Islet of Langerhans (tissue), 1 donor: ENCODE data around the gene HYAL3.

ENCODE experiments used
- FAIRE-seq: peaks from one replicate; lab custom pipeline; 2011; peaks lifted over from hg19 to GRCh38; lab: Jason Lieb, UNC

Gene HYAL3

GRCh38 chr3:50327943-50328691 lies 28.9 kb upstream of the HYAL3 start, which contains the start of gene TUSC2:
Gene TUSC2, minus strand, starts transcription at chr3:50328223. Its CDS starts 124 bp downstream, at chr3:50328099.
- FAIRE-seq = peak; percentile 79

GRCh38 chr3:50327129-50327528 lies 27.9 kb upstream of the HYAL3 start:
- FAIRE-seq = no peak

GRCh38 chr3:50326182-50326541 lies 27.0 kb upstream of the HYAL3 start:
- no peak for FAIRE-seq

GRCh38 chr3:50325497-50326181 lies 26.4 kb upstream of the HYAL3 start:
- no peak for FAIRE-seq

GRCh38 chr3:50325113-50325480 lies 25.9 kb upstream of the HYAL3 start:
- FAIRE-seq = no peak

GRCh38 chr3:50324351-50325112 lies 25.3 kb upstream of the HYAL3 start:
- FAIRE-seq = no peak

GRCh38 chr3:50323614-50324199 lies 24.5 kb upstream of the HYAL3 start:
- FAIRE-seq = no peak

GRCh38 chr3:50323092-50323600 lies 23.9 kb upstream of the HYAL3 start:
- FAIRE-seq = no peak

- FAIRE-seq = no peak
These were observed 23.3 kb upstream of the HYAL3 start, which contains the start of gene HYAL2 for GRCh38 chr3:50322386-50323091. Gene HYAL2, minus strand, starts transcription at chr3:50322745. Its CDS starts 2,256 bp downstream, at chr3:50320489.

GRCh38 chr3:50322115-50322385 lies 22.8 kb upstream of the HYAL3 start:
- no peak for FAIRE-seq

- FAIRE-seq = no peak
These were observed 22.3 kb upstream of the HYAL3 start for GRCh38 chr3:50321336-50322114.

- FAIRE-seq = no peak
These were observed 21.7 kb upstream of the HYAL3 start for GRCh38 chr3:50320853-50321335.

GRCh38 chr3:50319894-50320625 lies 20.9 kb upstream of the HYAL3 start:
- FAIRE-seq = no peak

- no peak for FAIRE-seq
These were observed 20.1 kb upstream of the HYAL3 start for GRCh38 chr3:50319181-50319893.

GRCh38 chr3:50318615-50319014 lies 19.4 kb upstream of the HYAL3 start:
- FAIRE-seq = no peak

GRCh38 chr3:50318163-50318562 lies 19.0 kb upstream of the HYAL3 start:
- no peak for FAIRE-seq

- FAIRE-seq = no peak
These were observed 18.1 kb upstream of the HYAL3 start for GRCh38 chr3:50317300-50317699.

- FAIRE-seq = no peak
These were observed 17.5 kb upstream of the HYAL3 start for GRCh38 chr3:50316657-50317242.

GRCh38 chr3:50314816-50315215 lies 15.6 kb upstream of the HYAL3 start:
- FAIRE-seq = no peak
